GM19240 (cell line): ENCODE data around the gene NEUROG2.
"Not testable (repeated sequence)": the region's sequence is repeated elsewhere in the genome, so short reads cannot be mapped to it uniquely, and the experiment has no call there.

Source experiments
- DNase-seq: peaks from one replicate; pipeline ENCODE4 v3.0.0; 2011; ENCODE audit warnings: low spot score; ENCODE audit not compliant: insufficient read length

NEUROG2 gene

GRCh38 chr4:112516066-112516470, at the start of gene NEUROG2:
Gene NEUROG2 (minus strand): TSS chr4:112516180. CDS start chr4:112515475, 705 bp downstream.
- no peak for DNase-seq

- no peak for DNase-seq
These were observed 48.8 kb upstream of the NEUROG2 start for GRCh38 chr4:112564706-112565270.

- no peak for DNase-seq
These were observed 47.6 kb upstream of the NEUROG2 start for GRCh38 chr4:112563431-112564200.

- DNase-seq = no peak
These were observed 46.4 kb upstream of the NEUROG2 start for GRCh38 chr4:112562254-112562879.

- DNase-seq = no peak
These were observed 44.1 kb upstream of the NEUROG2 start for GRCh38 chr4:112560084-112560483.

GRCh38 chr4:112559053-112559452, 43.1 kb upstream of the NEUROG2 start:
- no peak for DNase-seq

- DNase-seq = no peak
These were observed 41.9 kb upstream of the NEUROG2 start for GRCh38 chr4:112557676-112558411.

- not testable (repeated sequence) for DNase-seq
These were observed 38.3 kb upstream of the NEUROG2 start for GRCh38 chr4:112554271-112554670.

- DNase-seq = no peak
These were observed 36.7 kb upstream of the NEUROG2 start for GRCh38 chr4:112552668-112553067.

- DNase-seq = no peak
These were observed 34.7 kb upstream of the NEUROG2 start for GRCh38 chr4:112550728-112551127.

- no peak for DNase-seq
These were observed 30.5 kb upstream of the NEUROG2 start for GRCh38 chr4:112546476-112546875.

- DNase-seq = no peak
These were observed 29.4 kb upstream of the NEUROG2 start for GRCh38 chr4:112545346-112545745.

- DNase-seq = no peak
These were observed 24.7 kb upstream of the NEUROG2 start for GRCh38 chr4:112540695-112541094.

GRCh38 chr4:112536123-112536522, 20.1 kb upstream of the NEUROG2 start:
- DNase-seq = no peak

- DNase-seq = no peak
These were observed 16.3 kb upstream of the NEUROG2 start for GRCh38 chr4:112532267-112532666.

GRCh38 chr4:112531146-112531545, 15.2 kb upstream of the NEUROG2 start:
- no peak for DNase-seq

- no peak for DNase-seq
These were observed 10.1 kb upstream of the NEUROG2 start for GRCh38 chr4:112526061-112526460.

GRCh38 chr4:112523764-112524505, 8.0 kb upstream of the NEUROG2 start:
- no peak for DNase-seq

- no peak for DNase-seq
These were observed 7.2 kb upstream of the NEUROG2 start for GRCh38 chr4:112523008-112523721.

GRCh38 chr4:112522431-112522830, 6.5 kb upstream of the NEUROG2 start:
- not testable (repeated sequence) for DNase-seq
